Skeletal muscle satellite cell (primary cell): Measurements from ENCODE around the gene HOXB4.
"Not testable (repeated sequence)": the region's sequence is repeated elsewhere in the genome, so short reads cannot be mapped to it uniquely, and the experiment has no call there.

Experiments
- H3K27me3 ChIP-seq: 2 replicates; pipeline ENCODE4 v1.7.0; 2013; ENCODE audit warnings: low read length; ENCODE audit not compliant: control insufficient read depth, insufficient read depth
- H3K36me3 ChIP-seq: 2 replicates; pipeline ENCODE4 v1.7.0; 2013; ENCODE audit warnings: mild to moderate bottlenecking, control low read depth, low read length; ENCODE audit not compliant: insufficient read depth
- H3K4me1 ChIP-seq: 2 replicates; pipeline ENCODE4 v1.7.0; 2013; ENCODE audit warnings: low read length; ENCODE audit not compliant: control insufficient read depth, insufficient read depth
- H3K4me2 ChIP-seq: 2 replicates; pipeline ENCODE4 v1.7.0; 2013; ENCODE audit warnings: mild to moderate bottlenecking, low read length
- H3K4me3 ChIP-seq: 2 replicates; pipeline ENCODE4 v1.7.0; 2013; ENCODE audit warnings: low read length
- H3K9ac ChIP-seq: 2 replicates; pipeline ENCODE4 v1.7.0; 2013; ENCODE audit warnings: mild to moderate bottlenecking, low read depth, low read length, moderate library complexity
- H3K9me3 ChIP-seq: replicated peaks from 2 replicates; pipeline ENCODE4 v1.7.0; 2013; ENCODE audit warnings: mild to moderate bottlenecking, control low read depth, low read length

HOXB4 gene

DNA sequence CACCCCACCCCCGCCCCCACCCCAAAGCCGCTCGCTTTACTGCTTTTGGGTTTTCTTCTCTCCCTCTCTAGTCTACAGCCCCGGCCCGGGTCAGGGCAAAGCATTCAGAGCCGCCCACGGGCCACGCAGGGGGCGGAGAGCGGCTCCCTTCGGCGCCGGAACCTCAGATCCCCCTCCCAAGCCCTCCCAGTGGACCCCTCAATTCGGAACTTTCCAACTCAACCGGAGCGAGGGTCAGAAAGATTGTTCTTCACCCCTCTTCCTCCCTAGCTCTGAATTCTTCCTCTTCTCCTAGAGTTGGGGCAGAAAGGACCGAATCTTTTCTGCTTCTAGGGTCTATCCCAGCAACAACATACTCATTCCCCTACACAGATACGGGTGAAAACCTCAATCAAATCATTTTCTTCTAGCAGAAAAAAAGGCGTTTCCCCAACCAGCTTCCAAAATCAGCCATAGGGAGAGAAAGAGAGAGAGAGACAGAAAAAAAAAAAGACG is 34.2 kb downstream of the HOXB4 start:
- Histone ChIP-seq H3K27me3 (no peaks in the 10 kb centered on the region), H3K4me3 (peak overlapping the region; percentile 94)

DNA sequence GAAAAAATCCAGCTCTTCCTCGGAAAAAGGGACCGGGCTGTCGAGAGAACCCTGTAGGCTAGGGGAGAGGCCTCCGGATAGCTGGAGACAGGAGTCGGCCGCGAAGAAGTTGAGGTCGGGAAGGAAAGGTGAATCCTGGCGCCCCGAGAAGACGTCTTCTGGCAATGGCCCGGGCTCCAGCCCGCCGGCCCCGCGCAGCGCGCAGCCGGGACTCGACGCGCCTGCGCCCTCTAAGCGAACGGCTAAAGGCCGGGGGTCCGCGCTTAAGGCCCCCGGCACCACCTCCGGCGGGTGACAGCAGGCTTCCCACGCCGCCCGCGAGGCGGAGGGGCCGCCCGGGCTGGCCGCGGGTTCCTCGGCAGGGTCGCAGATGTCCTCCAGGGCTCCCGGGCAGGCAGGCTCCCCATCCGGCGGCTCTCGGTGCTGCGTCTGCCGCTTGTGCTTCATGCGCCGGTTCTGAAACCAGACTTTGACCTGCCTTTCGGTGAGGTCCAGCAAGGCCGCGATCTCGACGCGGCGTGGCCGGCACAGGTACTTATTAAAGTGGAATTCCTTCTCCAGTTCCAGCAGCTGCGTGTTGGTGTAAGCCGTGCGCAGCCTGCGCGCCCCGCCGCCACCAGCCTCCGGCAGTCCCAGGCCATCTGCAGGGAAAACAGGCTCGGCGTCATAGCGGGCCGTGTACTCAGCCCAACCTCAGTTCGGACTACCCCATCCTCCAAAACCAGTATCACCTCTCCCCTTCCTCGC is 34.9 kb downstream of the HOXB4 start:
- H3K27me3 ChIP-seq = no peaks in the 10 kb centered on the region
- H3K4me1 ChIP-seq = peaks cover 59% of the 10 kb centered on the region
- H3K9ac ChIP-seq = peak overlapping the region; percentile 99
- H3K9me3 ChIP-seq = no peaks in the 10 kb centered on the region
- H3K4me2 ChIP-seq = peak overlapping the region; percentile 97
- peaks cover 14% of the 10 kb centered on the region for H3K36me3 ChIP-seq
- H3K4me3 ChIP-seq = peak overlapping the region; percentile 94

More for the DNA sequence above, 34.2 kb downstream of the HOXB4 start:
- H3K4me1 ChIP-seq = peaks cover 62% of the 10 kb centered on the region
- peak overlapping the region; percentile 99 for H3K9ac ChIP-seq
- H3K4me2 ChIP-seq = peak overlapping the region; percentile 97
- peaks cover 14% of the 10 kb centered on the region for H3K36me3 ChIP-seq
- H3K9me3 ChIP-seq = no peaks in the 10 kb centered on the region

DNA sequence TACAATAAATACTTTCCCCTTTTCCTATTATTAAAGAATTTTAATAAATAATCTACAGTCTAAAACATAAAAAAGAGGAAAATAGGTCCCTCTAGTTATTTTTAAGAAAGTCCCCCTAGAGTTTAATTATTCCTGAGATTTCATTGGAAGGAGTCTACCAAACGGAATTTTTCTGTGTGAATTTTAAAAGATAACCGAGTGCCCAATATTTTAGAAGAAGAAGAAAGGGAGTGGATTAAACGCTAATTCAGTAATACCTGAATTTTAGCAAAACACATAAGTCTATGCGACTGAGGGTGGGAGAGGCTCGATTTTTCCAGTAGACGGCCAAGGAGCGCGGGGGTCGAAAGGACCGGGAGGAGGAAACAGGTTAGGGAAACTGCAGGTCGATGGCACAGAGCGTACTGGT is 35.4 kb downstream of the HOXB4 start:
- H3K27me3 ChIP-seq = no peaks in the 10 kb centered on the region
- peak overlapping the region; percentile 99 for H3K9ac ChIP-seq
- H3K4me3 ChIP-seq = peak overlapping the region; percentile 94
- H3K9me3 ChIP-seq = no peaks in the 10 kb centered on the region
- peaks cover 55% of the 10 kb centered on the region for H3K4me1 ChIP-seq
- peaks cover 14% of the 10 kb centered on the region for H3K36me3 ChIP-seq
- H3K4me2 ChIP-seq = peak overlapping the region; percentile 97

DNA sequence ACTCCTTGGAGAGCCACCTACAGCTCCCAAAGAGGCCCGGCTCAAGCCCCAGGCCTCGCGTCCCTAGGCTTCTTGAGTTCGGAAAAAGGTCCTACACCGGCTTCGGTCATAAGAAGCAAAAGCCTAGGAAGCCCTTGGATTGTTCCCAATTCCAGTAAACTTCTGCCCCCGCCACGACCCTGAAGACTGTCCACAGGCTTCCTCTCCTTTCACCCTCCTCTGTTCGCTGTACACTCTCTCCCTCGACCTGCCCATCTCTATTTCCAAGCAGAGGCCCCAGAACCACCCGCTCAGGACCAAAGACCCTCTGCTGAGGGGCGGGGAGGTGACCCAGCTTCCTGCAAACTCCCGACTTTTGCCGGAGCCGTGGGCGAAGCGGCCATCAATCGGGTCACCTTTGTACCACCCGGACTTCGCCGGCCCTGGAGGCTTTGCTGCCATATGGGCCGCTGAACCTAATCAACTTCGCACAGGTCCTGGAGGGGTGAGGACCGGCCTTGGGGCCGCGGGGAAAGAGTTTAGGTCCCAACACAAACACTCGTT is 36.0 kb downstream of the HOXB4 start:
- Histone ChIP-seq H3K9me3 (no peaks in the 10 kb centered on the region), H3K4me1 (peaks cover 54% of the 10 kb centered on the region), H3K4me2 (peak overlapping the region; percentile 97), H3K9ac (peak overlapping the region; percentile 99), H3K4me3 (peak overlapping the region; percentile 94), H3K36me3 (peaks cover 14% of the 10 kb centered on the region), H3K27me3 (no peaks in the 10 kb centered on the region)

DNA sequence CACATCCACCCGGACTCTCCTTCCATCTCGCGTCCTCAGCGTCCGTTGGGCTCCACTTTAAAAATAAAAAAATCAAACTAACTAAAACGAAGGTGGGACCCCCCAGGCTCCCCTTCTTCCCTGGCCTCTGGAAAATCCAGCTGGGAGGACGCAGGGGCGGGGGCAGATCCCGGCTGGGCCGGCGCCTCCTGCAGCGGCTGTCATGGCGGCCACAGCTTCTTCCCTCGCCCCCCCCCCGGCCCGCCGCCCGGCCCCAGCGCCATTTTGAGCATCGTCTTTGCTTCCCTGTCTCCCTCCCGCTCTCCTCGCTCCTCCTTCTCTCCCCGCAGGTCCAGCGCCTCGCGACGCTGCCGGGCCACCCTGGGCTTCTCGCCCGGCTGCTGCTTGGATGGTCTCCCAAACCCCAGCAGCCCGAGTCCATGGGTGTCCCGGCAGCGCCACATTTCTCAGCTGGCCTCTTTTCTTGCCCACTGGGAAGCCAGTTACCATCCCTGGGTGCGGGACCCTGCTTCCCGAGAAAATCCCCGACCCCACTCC is 36.5 kb downstream of the HOXB4 start:
- H3K4me3 ChIP-seq = peak overlapping the region; percentile 94
- H3K4me2 ChIP-seq = peak overlapping the region; percentile 97
- H3K36me3 ChIP-seq = peaks cover 14% of the 10 kb centered on the region
- H3K9ac ChIP-seq = peak overlapping the region; percentile 99
- peaks cover 51% of the 10 kb centered on the region for H3K4me1 ChIP-seq
- H3K9me3 ChIP-seq = no peaks in the 10 kb centered on the region
- no peaks in the 10 kb centered on the region for H3K27me3 ChIP-seq

DNA sequence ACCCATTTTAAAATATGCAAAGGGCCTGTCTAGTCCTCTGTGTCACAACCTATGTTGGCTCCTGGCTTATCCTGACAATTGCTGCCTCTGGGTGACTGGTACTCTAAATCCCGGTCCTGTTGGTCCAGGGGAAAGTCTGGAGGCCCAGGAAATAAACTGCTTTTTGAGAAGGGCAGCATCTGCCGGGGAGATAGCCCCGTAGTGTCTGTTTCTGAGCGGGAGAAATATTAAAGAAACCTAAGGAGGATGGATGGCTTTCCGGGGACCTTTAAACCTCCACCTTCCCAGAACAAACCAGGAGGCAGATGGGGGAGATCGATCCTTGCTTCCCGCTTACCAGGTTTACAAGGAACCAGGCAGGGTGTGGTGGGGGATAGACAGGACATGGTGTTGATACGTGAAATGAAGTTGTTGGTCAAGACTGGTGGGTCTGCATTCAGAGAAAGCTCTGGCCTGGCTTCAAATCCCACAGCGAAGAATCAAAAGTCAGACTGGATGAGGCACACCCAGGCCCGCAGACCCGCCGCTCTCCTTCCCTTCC is 37.0 kb downstream of the HOXB4 start:
- Histone ChIP-seq H3K9me3 (no peaks in the 10 kb centered on the region), H3K4me1 (peaks cover 51% of the 10 kb centered on the region), H3K36me3 (peaks cover 14% of the 10 kb centered on the region), H3K9ac (peak overlapping the region; percentile 99), H3K27me3 (no peaks in the 10 kb centered on the region), H3K4me3 (peak overlapping the region; percentile 94), H3K4me2 (peak overlapping the region; percentile 97)

DNA sequence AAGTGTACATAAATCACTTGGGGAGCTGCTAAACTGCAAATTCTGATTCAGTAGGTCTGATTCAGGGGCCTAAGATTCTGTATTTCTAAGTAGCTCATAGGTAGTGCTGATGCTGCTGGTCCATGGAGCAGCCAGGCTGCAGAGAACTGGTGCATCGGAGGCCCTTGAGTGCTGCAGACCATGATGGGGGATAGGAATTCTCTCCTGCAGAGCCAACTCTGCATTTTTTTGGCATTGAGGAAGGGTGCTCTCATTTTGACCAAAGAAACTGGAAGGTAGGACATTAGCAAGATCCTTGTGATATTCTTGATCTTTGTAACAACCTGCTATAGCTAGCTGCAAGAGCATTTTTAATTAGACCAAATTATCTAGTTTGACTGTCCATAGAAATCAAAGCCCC is 37.9 kb downstream of the HOXB4 start:
- Histone ChIP-seq H3K4me3 (no peak overlapping the region), H3K9ac (peak overlapping the region; percentile 99), H3K4me2 (peak overlapping the region; percentile 97), H3K27me3 (no peaks in the 10 kb centered on the region), H3K36me3 (peaks cover 14% of the 10 kb centered on the region), H3K4me1 (peaks cover 44% of the 10 kb centered on the region), H3K9me3 (no peaks in the 10 kb centered on the region)

DNA sequence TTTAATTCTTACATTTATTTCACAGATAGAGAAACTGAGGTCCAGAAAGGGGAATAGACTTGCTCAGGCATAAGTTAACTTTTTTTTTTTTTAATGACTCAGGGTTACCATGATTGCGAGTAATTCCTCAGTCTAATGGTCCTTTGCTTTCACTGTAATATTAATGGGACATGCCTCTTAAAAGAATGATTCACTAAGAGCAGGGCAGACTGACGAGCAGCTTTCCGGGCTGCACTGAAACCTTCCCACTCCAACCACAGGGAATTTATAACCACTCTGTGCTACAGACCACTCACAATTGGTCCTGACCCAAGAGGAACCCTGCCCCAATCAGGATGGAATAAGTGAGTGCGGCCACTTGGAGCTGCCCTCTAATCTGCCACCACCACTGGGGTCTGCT is 39.0 kb downstream of the HOXB4 start:
- H3K9me3 ChIP-seq = no peaks in the 10 kb centered on the region
- H3K4me3 ChIP-seq = no peak overlapping the region
- H3K9ac ChIP-seq = peak overlapping the region; percentile 13
- peak overlapping the region; percentile 27 for H3K4me2 ChIP-seq
- peaks cover 14% of the 10 kb centered on the region for H3K36me3 ChIP-seq
- H3K27me3 ChIP-seq = no peaks in the 10 kb centered on the region
- peaks cover 41% of the 10 kb centered on the region for H3K4me1 ChIP-seq

DNA sequence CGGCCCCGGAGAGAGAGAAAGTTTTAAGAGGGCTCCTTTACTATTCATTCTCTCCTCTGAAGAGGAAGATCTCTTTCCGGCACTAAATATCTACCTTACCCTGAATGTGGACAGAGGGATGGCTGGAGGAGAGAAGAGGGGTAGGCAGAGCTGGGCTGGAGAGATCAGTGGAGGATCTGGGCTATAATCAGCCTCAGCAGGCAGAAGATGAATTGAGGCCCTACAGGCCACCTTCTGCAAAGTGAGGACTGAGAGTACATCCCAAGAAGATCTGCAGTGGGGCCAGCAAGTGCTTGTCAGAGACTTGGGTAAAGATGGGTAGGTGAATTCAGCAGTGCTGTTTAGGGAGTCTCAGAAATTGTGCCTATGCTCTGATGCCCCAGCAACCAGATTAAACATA is 40.8 kb downstream of the HOXB4 start:
- Histone ChIP-seq H3K9ac (peak overlapping the region; percentile 42), H3K36me3 (peaks cover 5% of the 10 kb centered on the region), H3K9me3 (no peaks in the 10 kb centered on the region), H3K4me1 (peaks cover 41% of the 10 kb centered on the region), H3K27me3 (no peaks in the 10 kb centered on the region), H3K4me2 (no peak overlapping the region), H3K4me3 (no peak overlapping the region)

DNA sequence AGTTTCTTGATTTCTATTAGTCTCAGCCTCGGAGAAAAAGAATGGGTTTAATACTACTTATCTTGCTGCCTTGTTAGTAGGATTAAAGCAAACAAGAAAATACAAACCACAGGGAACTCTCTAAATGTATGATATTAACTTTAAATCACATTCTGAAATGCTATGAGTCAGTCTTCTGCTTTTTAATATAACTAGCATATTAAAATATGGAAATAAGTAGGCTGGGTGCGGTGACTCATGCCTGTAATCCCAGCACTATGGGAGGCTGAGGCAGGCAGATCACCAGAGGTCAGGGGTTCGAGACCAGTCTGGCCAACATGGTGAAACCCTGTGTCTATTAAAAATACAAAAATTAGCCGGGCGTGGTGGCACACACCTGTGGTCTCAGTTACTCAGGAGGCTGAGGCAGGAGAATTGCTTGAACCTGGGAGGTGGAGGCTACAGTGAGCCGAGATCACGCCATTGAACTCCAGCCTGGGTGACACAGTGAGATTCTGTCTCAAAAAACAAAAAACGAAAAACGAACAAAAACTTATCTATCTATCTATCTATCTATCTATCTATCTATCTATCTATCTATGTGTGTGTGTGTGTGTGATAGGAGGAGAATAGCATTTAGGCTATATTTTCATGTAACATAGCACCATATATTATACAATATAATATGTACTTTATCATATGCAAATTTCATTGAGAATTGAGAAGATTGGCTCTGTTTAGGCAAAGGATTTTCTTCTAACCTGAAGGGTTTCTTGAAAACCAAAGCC is 42.2 kb downstream of the HOXB4 start:
- H3K4me1 ChIP-seq = peaks cover 37% of the 10 kb centered on the region
- H3K27me3 ChIP-seq, H3K36me3 ChIP-seq, H3K4me3 ChIP-seq, H3K9me3 ChIP-seq, H3K4me2 ChIP-seq: not testable (repeated sequence)
- H3K9ac ChIP-seq = peak overlapping the region; percentile 19

DNA sequence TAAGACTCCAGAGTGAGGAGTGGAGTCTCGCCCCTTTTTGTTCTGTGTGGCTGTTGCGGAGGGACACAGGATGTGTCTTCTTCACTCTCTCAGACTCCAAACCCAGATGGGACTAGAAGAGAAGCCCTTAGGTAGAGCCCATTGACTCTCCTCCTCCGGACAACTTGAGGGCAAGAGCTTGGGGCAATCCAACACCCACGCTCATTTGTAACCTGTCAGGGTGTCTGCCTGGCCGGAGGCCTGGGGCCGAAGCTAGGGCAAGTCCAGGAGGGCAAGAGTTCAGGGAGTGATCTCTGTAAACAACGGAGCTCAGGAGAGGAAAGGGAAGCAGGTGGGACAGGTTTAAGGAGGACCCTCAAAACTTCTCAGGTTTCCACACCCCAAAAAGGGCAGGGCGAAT is 45.9 kb downstream of the HOXB4 start:
- H3K4me2 ChIP-seq = no peak overlapping the region

More for the DNA sequence above, 45.9 kb downstream of the HOXB4 start:
- no peak overlapping the region for H3K4me3 ChIP-seq
- no peaks in the 10 kb centered on the region for H3K9me3 ChIP-seq
- no peaks in the 10 kb centered on the region for H3K27me3 ChIP-seq
- H3K9ac ChIP-seq = no peak overlapping the region
- peaks cover 11% of the 10 kb centered on the region for H3K4me1 ChIP-seq
- no peaks in the 10 kb centered on the region for H3K36me3 ChIP-seq
